Nephron (organoid): Measurements from ENCODE around the gene TST.
"Not testable (repeated sequence)": the region's sequence is repeated elsewhere in the genome, so short reads cannot be mapped to it uniquely, and the experiment has no call there.

Experiments
- H3K27ac Mint-ChIP-seq, 3 experiments: 2 replicates each; pipeline ENCODE4 v1.8.0; 2020; ENCODE audit warnings: mixed read lengths in 3 of 3, mild to moderate bottlenecking in 2 of 3, moderate library complexity in 1 of 3
- H3K27me3 Mint-ChIP-seq: 2 replicates; pipeline ENCODE4 v1.8.0; 2021; ENCODE audit warnings: low read depth, mild to moderate bottlenecking, moderate library complexity, mixed read lengths
- H3K36me3 Mint-ChIP-seq: 2 replicates; pipeline ENCODE4 v1.8.0; 2020; ENCODE audit warnings: low read depth, mixed read lengths
- H3K4me1 Mint-ChIP-seq: 2 replicates; pipeline ENCODE4 v1.8.0; 2020; ENCODE audit warnings: mixed read lengths
- H3K4me3 Mint-ChIP-seq, 3 experiments: 2 replicates each; pipeline ENCODE4 v1.8.0; 2020; ENCODE audit warnings: mild to moderate bottlenecking in 3 of 3, mixed read lengths in 3 of 3, moderate library complexity in 2 of 3
- H3K9me3 Mint-ChIP-seq: 2 replicates; pipeline ENCODE4 v1.8.0; 2020; ENCODE audit warnings: mixed read lengths
- CTCF ChIP-seq, 3 experiments: fragments of 200-600 bp; sonication (generic); IDR thresholded peaks; one replicate each; pipeline ENCODE4 v1.5.0; 2021; ENCODE audit warnings: antibody characterized with exemption in 3 of 3; ENCODE audit not compliant: unreplicated experiment in 3 of 3

Gene TST

GRCh38 chr22:36998620-36999351 is 20.5 kb downstream of the TST start:
- no peak for TF ChIP-seq CTCF (IDR thresholded peaks at IDR 0.05; ENCODE audit: unreplicated experiment in 3 of 3)
- H3K27me3 Mint-ChIP-seq, result peaks cover 16% of the 10 kb centered on the region
- H3K9me3 Mint-ChIP-seq, result no peaks in the 10 kb centered on the region
- no peaks in the 10 kb centered on the region for H3K4me1 Mint-ChIP-seq
- H3K27ac Mint-ChIP-seq, result no peak overlapping the region
- H3K36me3 Mint-ChIP-seq, result no peaks in the 10 kb centered on the region
- no peak overlapping the region for H3K4me3 Mint-ChIP-seq

GRCh38 chr22:36997746-36998145 is 21.5 kb downstream of the TST start:
- no peak for TF ChIP-seq CTCF (IDR thresholded peaks at IDR 0.05; ENCODE audit: unreplicated experiment in 3 of 3)
- H3K27ac Mint-ChIP-seq, result no peak overlapping the region
- H3K9me3 Mint-ChIP-seq, result no peaks in the 10 kb centered on the region
- no peaks in the 10 kb centered on the region for H3K36me3 Mint-ChIP-seq
- H3K27me3 Mint-ChIP-seq, result peaks cover 13% of the 10 kb centered on the region
- no peak overlapping the region for H3K4me3 Mint-ChIP-seq
- no peaks in the 10 kb centered on the region for H3K4me1 Mint-ChIP-seq

- H3K27me3 Mint-ChIP-seq, result peaks cover 31% of the 10 kb centered on the region
These were observed 28.0 kb downstream of the TST start for GRCh38 chr22:36991206-36991605.

GRCh38 chr22:36990457-36990856 is 28.8 kb downstream of the TST start:
- Mint-ChIP-seq H3K27me3 (peaks cover 31% of the 10 kb centered on the region), H3K27ac (no peak overlapping the region), H3K9me3 (peaks cover 13% of the 10 kb centered on the region), H3K36me3 (no peaks in the 10 kb centered on the region), H3K4me1 (no peaks in the 10 kb centered on the region), H3K4me3 (no peak overlapping the region)
- no peak for TF ChIP-seq CTCF (IDR thresholded peaks at IDR 0.05; ENCODE audit: unreplicated experiment in 3 of 3)

More at GRCh38 chr22:36991206-36991605, 28.0 kb downstream of the TST start:
- Mint-ChIP-seq H3K9me3 (peaks cover 8% of the 10 kb centered on the region), H3K4me3 (no peak overlapping the region), H3K36me3 (no peaks in the 10 kb centered on the region), H3K27ac (no peak overlapping the region), H3K4me1 (no peaks in the 10 kb centered on the region)
- no peak for TF ChIP-seq CTCF (IDR thresholded peaks at IDR 0.05; ENCODE audit: unreplicated experiment in 3 of 3)

GRCh38 chr22:36989012-36989411 is 30.2 kb downstream of the TST start:
- not testable (repeated sequence) for H3K4me3 Mint-ChIP-seq, H3K36me3 Mint-ChIP-seq, H3K27ac Mint-ChIP-seq, H3K4me1 Mint-ChIP-seq
- peaks cover 16% of the 10 kb centered on the region for H3K9me3 Mint-ChIP-seq
- peaks cover 31% of the 10 kb centered on the region for H3K27me3 Mint-ChIP-seq

- no peak overlapping the region for H3K27ac Mint-ChIP-seq
- peaks cover 16% of the 10 kb centered on the region for H3K9me3 Mint-ChIP-seq
- no peak overlapping the region for H3K4me3 Mint-ChIP-seq
- H3K4me1 Mint-ChIP-seq, result no peaks in the 10 kb centered on the region
- peaks cover 31% of the 10 kb centered on the region for H3K27me3 Mint-ChIP-seq
- no peak for TF ChIP-seq CTCF (IDR thresholded peaks at IDR 0.05; ENCODE audit: unreplicated experiment in 3 of 3)
- H3K36me3 Mint-ChIP-seq, result no peaks in the 10 kb centered on the region
These were observed 31.0 kb downstream of the TST start for GRCh38 chr22:36988075-36988832.
